GM23248 (cell line): ENCODE data around the gene PAXX.

Experiments used
- EZH2 ChIP-seq: fragments of 200-600 bp; sonication (generic); IDR thresholded peaks from 2 replicates; pipeline ENCODE4 v1.6.1; 2018; ENCODE audit warnings: antibody characterized with exemption, mild to moderate bottlenecking; ENCODE audit not compliant: insufficient read depth, poor library complexity, severe bottlenecking
- EZH2phosphoT487 ChIP-seq: fragments of 200-600 bp; sonication (generic); IDR thresholded peaks from 2 replicates; pipeline ENCODE4 v1.6.1; 2018; ENCODE audit warnings: antibody characterized with exemption, moderate library complexity, mild to moderate bottlenecking, low read depth; ENCODE audit not compliant: insufficient read depth

DNA sequence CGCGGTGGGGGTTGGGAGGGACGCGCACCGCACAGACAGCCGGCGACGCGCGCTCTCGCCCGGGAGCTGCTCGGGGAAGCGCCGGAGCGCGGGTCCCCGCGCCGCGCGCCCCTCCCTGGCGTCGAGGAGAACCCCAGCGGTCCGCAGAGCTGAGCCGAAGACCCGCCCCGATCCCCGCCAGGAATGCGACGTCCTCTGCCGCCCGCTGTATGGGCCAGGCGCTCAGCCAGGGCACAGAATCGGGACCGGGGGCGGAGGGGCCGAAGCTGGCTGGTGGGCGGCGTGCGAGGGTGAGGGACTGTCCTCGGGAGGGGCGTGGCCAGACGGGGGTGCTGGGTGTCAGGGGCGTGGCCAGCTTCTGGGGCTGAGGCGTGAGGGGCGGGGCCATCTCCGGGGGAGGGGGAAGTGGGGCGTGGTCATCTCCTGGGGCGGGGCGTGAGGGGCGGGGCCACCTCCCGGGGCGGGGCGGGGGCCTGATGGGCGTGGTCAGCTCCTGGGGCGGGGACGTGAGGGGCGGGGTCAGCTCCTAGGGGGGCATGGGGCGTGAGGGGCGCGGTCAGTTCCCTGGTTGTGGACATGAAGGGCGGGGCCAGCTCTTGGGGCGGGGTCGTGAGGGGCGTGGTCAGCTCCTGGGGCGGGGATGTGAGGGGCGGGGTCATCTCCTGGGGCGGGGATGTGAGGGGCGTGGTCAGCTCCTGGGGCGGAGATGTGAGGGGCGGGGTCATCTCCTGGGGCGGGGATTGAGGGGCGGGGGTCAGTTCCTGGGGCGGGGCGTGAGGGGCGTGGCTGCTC lies 14.0 kb upstream of the PAXX start:
- TF ChIP-seq EZH2 (no peak), EZH2phosphoT487 (no peak)
